ENCODE data around the gene NTM. TPM values are rescaled to one million over a fixed set of nuclear protein-coding genes. Genes with fewer than 3 reads are reported as not detected.

Gene NTM
- total RNA-seq, 2 donors from 2014 or later: 19.1 to 44.7 TPM

- TF ChIP-seq CTCF (IDR thresholded peaks at IDR 0.05): no peak
- no peak overlapping the region for H3K4me3 ChIP-seq
- H3K9me3 ChIP-seq: no peaks in the 10 kb centered on the region
- no peaks in the 10 kb centered on the region for H3K27me3 ChIP-seq
- H3K27ac ChIP-seq: no peak overlapping the region
- H3K36me3 ChIP-seq: no peaks in the 10 kb centered on the region
- DNase-seq (ENCODE audit: low spot score): no peak
- no peaks in the 10 kb centered on the region for H3K4me1 ChIP-seq
Measured at GRCh38 chr11:131666617-131667016, 296.2 kb downstream of the NTM start.

GRCh38 chr11:131667566-131667965 lies 297.2 kb downstream of the NTM start:
- H3K27me3 ChIP-seq: no peaks in the 10 kb centered on the region
- H3K4me3 ChIP-seq: no peak overlapping the region
- H3K9me3 ChIP-seq: no peaks in the 10 kb centered on the region
- TF ChIP-seq CTCF (IDR thresholded peaks at IDR 0.05): no peak
- no peak overlapping the region for H3K27ac ChIP-seq
- DNase-seq (ENCODE audit: low spot score): no peak
- H3K4me1 ChIP-seq: no peaks in the 10 kb centered on the region
- H3K36me3 ChIP-seq: no peaks in the 10 kb centered on the region

GRCh38 chr11:131668500-131669400 lies 298.3 kb downstream of the NTM start:
- Histone ChIP-seq H3K4me3 (no peak overlapping the region), H3K4me1 (no peaks in the 10 kb centered on the region), H3K27ac (no peak overlapping the region), H3K36me3 (no peaks in the 10 kb centered on the region), H3K9me3 (no peaks in the 10 kb centered on the region), H3K27me3 (no peaks in the 10 kb centered on the region)
- no peak for DNase-seq (ENCODE audit: low spot score)
- TF ChIP-seq CTCF (IDR thresholded peaks at IDR 0.05): peak; percentile 42 to 66

GRCh38 chr11:131669401-131669780 lies 299.0 kb downstream of the NTM start:
- no peak overlapping the region for H3K4me3 ChIP-seq
- no peaks in the 10 kb centered on the region for H3K27me3 ChIP-seq
- no peak overlapping the region for H3K27ac ChIP-seq
- H3K4me1 ChIP-seq: no peaks in the 10 kb centered on the region
- H3K36me3 ChIP-seq: no peaks in the 10 kb centered on the region
- H3K9me3 ChIP-seq: no peaks in the 10 kb centered on the region
- no peak for TF ChIP-seq CTCF (IDR thresholded peaks at IDR 0.05)
- no peak for DNase-seq (ENCODE audit: low spot score)

- no peak for TF ChIP-seq CTCF (IDR thresholded peaks at IDR 0.05)
- no peaks in the 10 kb centered on the region for H3K9me3 ChIP-seq
- H3K4me1 ChIP-seq: no peaks in the 10 kb centered on the region
- no peaks in the 10 kb centered on the region for H3K27me3 ChIP-seq
- H3K4me3 ChIP-seq: no peak overlapping the region
- DNase-seq (ENCODE audit: low spot score): no peak
- no peak overlapping the region for H3K27ac ChIP-seq
- H3K36me3 ChIP-seq: no peaks in the 10 kb centered on the region
Measured at GRCh38 chr11:131670876-131671275, 300.5 kb downstream of the NTM start.

- Histone ChIP-seq H3K4me3 (no peak overlapping the region), H3K36me3 (no peaks in the 10 kb centered on the region), H3K9me3 (no peaks in the 10 kb centered on the region), H3K4me1 (no peaks in the 10 kb centered on the region), H3K27me3 (no peaks in the 10 kb centered on the region), H3K27ac (no peak overlapping the region)
- no peak for TF ChIP-seq CTCF (IDR thresholded peaks at IDR 0.05)
- DNase-seq (ENCODE audit: low spot score): no peak
Measured at GRCh38 chr11:131671320-131671719, 300.9 kb downstream of the NTM start.
